ENCODE results near the gene KMO. TPM values are rescaled to one million over a fixed set of nuclear protein-coding genes. Genes with fewer than 3 reads are reported as not detected.
A peak's percentile ranks its signal among the peaks of the same experiment; 100 is the strongest.

Gene KMO
- total RNA-seq, 4 donors from 2014 or later: under 0.01 to 2.5 TPM; not detected in 2

DNA sequence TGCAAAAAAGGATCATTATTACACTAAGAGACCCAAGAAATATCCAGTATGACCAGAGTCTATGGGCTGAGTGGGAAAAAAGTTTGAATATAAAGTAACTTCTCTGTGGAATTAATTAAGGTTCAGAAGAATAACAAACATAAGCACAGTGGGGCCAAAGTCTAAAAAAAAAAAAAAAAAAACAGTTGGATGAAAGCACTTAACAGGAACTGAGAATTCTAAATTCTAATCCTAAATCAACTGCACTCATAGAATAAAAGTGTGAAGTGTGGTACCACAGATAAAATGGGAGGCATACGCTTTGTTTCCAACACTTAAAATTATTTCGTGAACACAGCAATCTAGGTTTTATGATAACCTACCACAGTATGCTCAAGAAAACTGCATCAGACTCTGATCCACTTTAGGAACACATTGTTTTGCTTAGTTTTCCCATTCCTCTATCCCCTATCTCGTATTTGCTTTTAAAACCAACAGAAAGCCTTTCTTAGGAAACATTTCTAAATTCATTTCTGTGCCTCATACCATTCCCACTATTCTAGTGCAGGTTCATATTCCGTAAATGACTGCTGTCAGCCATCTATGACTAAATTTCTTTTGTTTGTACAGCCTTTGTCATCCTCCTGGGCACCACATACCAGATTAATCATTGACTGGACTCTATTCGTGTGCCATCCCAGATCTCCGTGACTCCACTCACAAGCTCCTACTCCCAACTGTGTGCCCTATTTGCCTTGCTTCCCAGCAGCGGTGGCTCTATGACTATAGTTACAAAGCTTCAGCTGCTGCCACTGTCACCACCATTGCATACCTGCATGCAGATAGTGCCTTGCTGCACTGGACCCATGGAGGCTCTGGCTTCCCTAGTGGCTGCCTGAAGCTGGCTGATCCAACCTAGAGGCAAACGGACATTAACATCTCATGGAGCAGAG, 83.1 kb downstream of the KMO start:
- 59 to 68% methylated on average over 8 of the region's 8 CpGs for WGBS, 2 donors (ENCODE audit: low coverage in 1 of 2)
- peak overlapping the region; percentile 23 to 53 (median 36) for H3K27ac ChIP-seq
- intact Hi-C loops (cut with DNase I; ENCODE audit: low total_unique reads) (no loop called here), in situ Hi-C loops (cut with MboI; ENCODE audit: low pct_ligation_motif_present in 1 of 4, low pct_unique_long_range_greater_than_20kb in 1 of 4, low sequenced_read_pairs in 3 of 4) (loop anchor here in 3 of 4 donors (25.0 kb wide), 2 partner anchors 222 to 372 kb away; partner anchors contain the start of genes EXO1 (in 2 of the 3) and MAP1LC3C (in 2 of the 3))
- DNase-seq: peak; percentile 35
- H3K9me3 ChIP-seq: no peaks in the 10 kb centered on the region
- H3K4me1 ChIP-seq: peaks cover 3 to 57% (median 14%) of the 10 kb centered on the region in 4 donors
- no peak for TF ChIP-seq POLR2A (IDR thresholded peaks at IDR 0.05)
- TF ChIP-seq, protein P1, sequence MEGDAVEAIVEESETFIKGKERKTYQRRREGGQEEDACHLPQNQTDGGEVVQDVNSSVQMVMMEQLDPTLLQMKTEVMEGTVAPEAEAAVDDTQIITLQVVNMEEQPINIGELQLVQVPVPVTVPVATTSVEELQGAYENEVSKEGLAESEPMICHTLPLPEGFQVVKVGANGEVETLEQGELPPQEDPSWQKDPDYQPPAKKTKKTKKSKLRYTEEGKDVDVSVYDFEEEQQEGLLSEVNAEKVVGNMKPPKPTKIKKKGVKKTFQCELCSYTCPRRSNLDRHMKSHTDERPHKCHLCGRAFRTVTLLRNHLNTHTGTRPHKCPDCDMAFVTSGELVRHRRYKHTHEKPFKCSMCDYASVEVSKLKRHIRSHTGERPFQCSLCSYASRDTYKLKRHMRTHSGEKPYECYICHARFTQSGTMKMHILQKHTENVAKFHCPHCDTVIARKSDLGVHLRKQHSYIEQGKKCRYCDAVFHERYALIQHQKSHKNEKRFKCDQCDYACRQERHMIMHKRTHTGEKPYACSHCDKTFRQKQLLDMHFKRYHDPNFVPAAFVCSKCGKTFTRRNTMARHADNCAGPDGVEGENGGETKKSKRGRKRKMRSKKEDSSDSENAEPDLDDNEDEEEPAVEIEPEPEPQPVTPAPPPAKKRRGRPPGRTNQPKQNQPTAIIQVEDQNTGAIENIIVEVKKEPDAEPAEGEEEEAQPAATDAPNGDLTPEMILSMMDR (IDR thresholded peaks at IDR 0.05): no peak
- TF ChIP-seq POLR2AphosphoS5 (IDR thresholded peaks at IDR 0.05): peak in 1 of 3 donors; percentile 20
- no peak for TF ChIP-seq EP300 (IDR thresholded peaks at IDR 0.05; ENCODE audit: low read depth)
- no peaks in the 10 kb centered on the region for H3K36me3 ChIP-seq
- H3K4me3 ChIP-seq: peak overlapping the region in 1 of 4 donors; percentile 9
- no peaks in the 10 kb centered on the region for H3K27me3 ChIP-seq

DNA sequence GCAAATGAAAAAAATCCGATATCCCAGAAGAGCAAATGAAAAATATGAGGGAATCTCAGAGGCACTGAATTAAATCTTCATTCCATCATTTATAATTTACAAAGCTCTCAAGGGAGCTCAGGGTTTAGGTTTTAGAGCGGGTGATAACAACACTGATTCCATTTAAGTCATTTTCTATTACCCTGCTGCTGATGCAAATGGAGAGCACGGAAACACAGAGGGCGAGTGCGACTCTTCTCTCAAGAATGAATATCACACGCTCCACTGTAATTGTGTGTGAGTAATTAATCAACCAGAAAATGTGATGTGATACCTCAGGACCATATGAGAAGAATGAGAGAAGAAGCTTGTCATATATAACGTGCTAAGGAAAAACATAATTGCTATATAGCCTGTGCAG, 85.2 kb downstream of the KMO start:
- intact Hi-C loops (cut with DNase I; ENCODE audit: low total_unique reads) (no loop called here), in situ Hi-C loops (cut with MboI; ENCODE audit: low pct_ligation_motif_present in 1 of 4, low pct_unique_long_range_greater_than_20kb in 1 of 4, low sequenced_read_pairs in 3 of 4) (loop anchor here in 3 of 4 donors (25.0 kb wide), 2 partner anchors 220 to 370 kb away; partner anchors contain the start of genes EXO1 (in 2 of the 3) and MAP1LC3C (in 2 of the 3))
- DNase-seq: no peak
- H3K27ac ChIP-seq: no peak overlapping the region
- no peak for TF ChIP-seq POLR2AphosphoS5 (IDR thresholded peaks at IDR 0.05)
- no peak for TF ChIP-seq EP300 (IDR thresholded peaks at IDR 0.05; ENCODE audit: low read depth)
- TF ChIP-seq POLR2A (IDR thresholded peaks at IDR 0.05): no peak
- TF ChIP-seq, protein P1 (IDR thresholded peaks at IDR 0.05): no peak
- H3K27me3 ChIP-seq: no peaks in the 10 kb centered on the region
- H3K4me1 ChIP-seq: peaks cover 0 to 38% (median 5%) of the 10 kb centered on the region in 4 donors
- H3K4me3 ChIP-seq: no peak overlapping the region
- no peaks in the 10 kb centered on the region for H3K9me3 ChIP-seq
- WGBS, 2 donors (ENCODE audit: low coverage in 1 of 2): 84 to 94% methylated on average over 5 to 7 of the region's 7 CpGs
- H3K36me3 ChIP-seq: no peaks in the 10 kb centered on the region

DNA sequence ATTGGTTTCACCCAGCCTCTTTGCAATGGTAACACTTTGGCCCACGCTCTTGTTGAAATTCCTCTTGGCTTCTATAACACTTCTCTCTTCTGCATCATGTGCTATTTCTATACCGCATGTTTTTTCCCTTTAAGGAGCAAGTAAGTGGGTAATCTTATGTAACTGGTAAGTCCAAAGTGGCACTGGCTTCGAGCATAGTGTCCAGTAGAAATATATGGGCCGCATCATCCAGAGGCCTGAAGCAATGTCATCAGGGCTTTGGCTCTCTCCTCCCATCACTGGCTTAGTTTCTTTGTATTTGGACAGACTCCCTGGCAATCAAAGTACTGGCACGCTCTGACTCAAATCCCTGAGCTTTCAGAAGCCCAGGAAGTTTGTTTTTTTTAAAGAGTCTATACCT, 90.5 kb downstream of the KMO start:
- Histone ChIP-seq H3K9me3 (no peaks in the 10 kb centered on the region), H3K27me3 (no peaks in the 10 kb centered on the region), H3K27ac (no peak overlapping the region), H3K36me3 (no peaks in the 10 kb centered on the region), H3K4me1 (peaks cover 0 to 41% (median 15%) of the 10 kb centered on the region in 4 donors), H3K4me3 (no peak overlapping the region)
- in situ Hi-C loops (cut with MboI; ENCODE audit: low pct_ligation_motif_present in 1 of 4, low pct_unique_long_range_greater_than_20kb in 1 of 4, low sequenced_read_pairs in 3 of 4): loop anchor here in 3 of 4 donors (25.0 kb wide), 2 partner anchors 215 to 365 kb away; partner anchors contain the start of genes EXO1 (in 2 of the 3) and MAP1LC3C (in 2 of the 3)
- intact Hi-C loops (cut with DNase I; ENCODE audit: low total_unique reads): no loop called here
- 89 to 90% methylated on average over 4 to 5 of the region's 5 CpGs for WGBS, 2 donors (ENCODE audit: low coverage in 1 of 2)
- no peak for DNase-seq
- no peak for TF ChIP-seq POLR2AphosphoS5 (IDR thresholded peaks at IDR 0.05)
- TF ChIP-seq, protein P1 (IDR thresholded peaks at IDR 0.05): no peak

DNA sequence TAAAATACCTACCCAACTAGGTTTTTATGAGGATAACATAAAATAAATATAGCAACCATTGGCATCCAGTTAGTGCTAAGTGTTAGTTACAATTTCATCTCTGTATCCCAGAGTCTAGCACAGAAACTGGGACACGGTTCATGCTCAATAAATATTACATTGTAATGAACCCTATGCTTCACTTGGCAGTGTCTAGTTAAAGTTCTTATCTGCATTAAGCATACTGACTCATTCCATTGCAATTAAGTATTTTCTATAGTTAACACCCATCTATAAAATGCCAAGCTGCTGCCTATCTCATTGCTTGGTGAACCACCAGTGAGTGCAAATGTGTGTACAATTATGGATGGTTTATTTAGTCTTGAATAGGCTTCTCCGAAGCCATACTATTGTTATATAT, 92.8 kb downstream of the KMO start:
- Histone ChIP-seq H3K27ac (no peak overlapping the region), H3K4me1 (peaks cover 0 to 39% (median 13%) of the 10 kb centered on the region in 4 donors), H3K9me3 (no peaks in the 10 kb centered on the region), H3K36me3 (no peaks in the 10 kb centered on the region), H3K4me3 (no peak overlapping the region), H3K27me3 (no peaks in the 10 kb centered on the region)
- TF ChIP-seq POLR2A (IDR thresholded peaks at IDR 0.05) (no peak), POLR2AphosphoS5 (IDR thresholded peaks at IDR 0.05) (peak in 1 of 3 donors; percentile 36)
- no peak for DNase-seq
- intact Hi-C loops (cut with DNase I; ENCODE audit: low total_unique reads) (no loop called here), in situ Hi-C loops (cut with MboI; ENCODE audit: low pct_ligation_motif_present in 1 of 4, low pct_unique_long_range_greater_than_20kb in 1 of 4, low sequenced_read_pairs in 3 of 4) (loop anchor here (25.0 kb wide), 3 partner anchors 88 to 362 kb away; partner anchors contain the start of genes EXO1 (in 2 of the 4), MAP1LC3C (in 2 of the 4) and KMO (in 1 of the 4))
- WGBS, 2 donors (ENCODE audit: low coverage in 1 of 2): 44 to 74% methylated on average over 2 of the region's 2 CpGs
